Measurements from ENCODE around the gene LIPF.

DNA sequence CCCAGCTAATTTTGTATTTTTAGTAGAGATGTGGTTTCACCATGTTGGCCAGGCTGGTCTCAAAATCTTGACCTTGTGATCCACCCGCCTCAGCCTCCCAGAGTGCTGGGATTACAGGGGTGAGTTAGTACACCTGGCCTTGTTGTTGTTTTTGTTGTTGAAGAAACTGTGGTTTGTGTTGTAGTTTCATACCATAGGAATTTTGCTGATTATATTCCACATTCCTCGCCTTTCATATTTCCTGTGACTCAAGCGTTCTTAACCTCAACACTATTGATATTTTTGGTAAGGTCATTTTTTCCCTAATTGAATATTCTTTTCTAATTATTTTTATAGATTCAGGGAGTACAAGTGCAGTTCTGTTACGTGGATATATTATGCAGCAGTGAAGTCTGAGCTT, 16.7 kb downstream of the LIPF start:
- TF ChIP-seq POLR2AphosphoS5 (IDR thresholded peaks at IDR 0.05; ENCODE audit: borderline replicate concordance, low read depth, low read length) (no peak), EZH2 (IDR thresholded peaks at IDR 0.05) (no peak), FOXP2 (optimal IDR thresholded peaks at IDR 0.05; ENCODE audit: control extremely low read depth, extremely low read length, insufficient read depth) (no peak)
